Raji (cell line): ENCODE data around the gene SUPT4H1.

Experiments
- POLR2A ChIP-seq: IDR thresholded peaks from 2 replicates; pipeline ENCODE4 v1.6.1; 2011; ENCODE audit warnings: low read depth, low read length, control low read depth; ENCODE audit not compliant: insufficient read depth

Gene SUPT4H1

DNA sequence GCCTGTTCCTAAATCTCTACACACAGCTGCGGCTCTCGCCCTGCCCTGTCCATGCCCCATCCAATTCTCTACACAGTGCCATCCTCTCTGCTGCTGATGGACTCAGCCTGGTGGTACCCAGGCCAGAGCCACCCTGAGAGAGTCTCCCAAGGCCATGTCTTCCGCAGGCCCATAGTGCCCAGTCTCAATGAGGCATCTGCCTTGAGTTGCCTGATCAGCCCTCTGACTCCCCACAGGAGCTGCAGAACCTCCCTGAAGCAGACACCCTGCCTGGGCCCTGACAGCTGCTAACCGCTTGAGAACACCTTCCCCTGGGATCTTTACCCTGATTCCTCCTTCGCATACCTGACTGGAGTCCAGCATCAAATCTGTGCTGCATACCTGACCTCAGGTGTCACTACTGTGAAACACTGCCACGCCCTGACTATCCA is 36.7 kb downstream of the SUPT4H1 start:
- TF ChIP-seq POLR2A: no peak

- no peak for TF ChIP-seq POLR2A
Measured at GRCh38 chr17:58314706-58315015, 37.3 kb downstream of the SUPT4H1 start.

- no peak for TF ChIP-seq POLR2A
Measured at GRCh38 chr17:58313815-58314705, 37.9 kb downstream of the SUPT4H1 start.

- no peak for TF ChIP-seq POLR2A
Measured at GRCh38 chr17:58312829-58313228, 39.2 kb downstream of the SUPT4H1 start.

- TF ChIP-seq POLR2A: no peak
Measured at GRCh38 chr17:58312021-58312630, 39.9 kb downstream of the SUPT4H1 start.

DNA sequence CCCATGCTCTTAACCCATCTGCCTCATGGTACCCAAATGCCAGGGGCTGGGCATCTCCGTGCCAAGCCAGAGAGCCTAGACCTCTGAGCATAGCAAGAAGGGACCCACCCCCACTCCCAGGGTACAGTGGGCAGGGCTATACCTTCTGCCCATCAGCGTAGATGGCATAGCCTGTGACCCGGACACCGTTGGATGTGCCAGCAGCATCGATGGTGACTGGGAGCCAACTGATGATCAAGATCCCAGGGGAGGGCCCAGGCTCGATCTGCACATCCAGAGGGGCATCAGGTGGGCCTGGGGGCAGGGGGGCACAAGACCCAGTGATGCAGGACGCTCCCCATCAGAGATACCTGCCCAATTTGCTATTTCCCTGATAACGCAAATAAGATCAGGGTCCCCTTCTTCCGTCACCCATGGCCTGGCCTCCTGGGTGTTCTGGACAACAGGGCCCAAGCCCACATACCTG is 40.5 kb downstream of the SUPT4H1 start:
- TF ChIP-seq POLR2A: no peak

DNA sequence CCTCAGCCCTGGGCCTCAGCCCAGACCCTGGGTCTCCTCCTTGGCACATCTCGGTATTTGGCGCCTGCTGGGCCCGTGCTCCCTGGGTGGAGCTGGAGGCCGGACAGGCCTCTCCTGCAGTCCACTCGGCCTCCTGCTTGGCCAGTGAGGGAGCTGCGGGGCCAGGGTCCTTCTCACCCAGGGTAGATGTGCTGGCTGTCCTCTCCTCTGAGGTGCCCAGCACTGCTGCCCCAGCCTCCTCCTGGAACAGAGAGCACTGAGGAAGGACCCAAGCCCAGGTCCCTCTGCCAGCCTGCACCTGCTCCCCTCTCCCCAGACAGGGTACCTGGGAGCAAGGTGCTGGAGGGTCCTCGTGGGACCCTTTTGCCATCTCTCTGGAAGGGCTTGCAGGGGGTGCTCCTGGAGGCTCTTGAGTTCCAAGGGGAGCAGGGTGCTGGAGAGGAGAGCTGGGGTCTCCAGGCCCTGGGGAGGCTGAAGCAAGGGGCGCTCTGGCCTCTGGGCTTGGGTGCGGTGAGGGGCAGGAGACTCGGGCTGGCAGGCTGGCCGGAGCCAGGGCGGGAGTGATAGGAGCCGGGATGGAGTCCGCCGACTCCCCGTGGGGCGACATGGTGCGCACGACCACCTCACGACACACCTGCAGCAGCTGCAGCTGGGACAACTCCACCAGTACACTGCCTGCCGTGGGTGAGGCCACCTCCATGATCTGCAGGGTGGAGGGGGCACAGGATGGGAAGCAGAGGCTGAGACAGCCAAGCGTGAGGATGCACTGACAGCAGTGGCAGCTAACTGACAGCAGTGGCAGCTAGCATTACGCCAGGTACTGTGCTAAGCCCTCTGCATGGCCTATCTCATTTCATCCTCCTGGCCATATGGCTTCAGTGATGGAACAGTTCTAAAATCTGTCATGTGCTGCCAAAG is 41.2 kb downstream of the SUPT4H1 start:
- no peak for TF ChIP-seq POLR2A

GRCh38 chr17:58309918-58310259 is 42.1 kb downstream of the SUPT4H1 start:
- no peak for TF ChIP-seq POLR2A

DNA sequence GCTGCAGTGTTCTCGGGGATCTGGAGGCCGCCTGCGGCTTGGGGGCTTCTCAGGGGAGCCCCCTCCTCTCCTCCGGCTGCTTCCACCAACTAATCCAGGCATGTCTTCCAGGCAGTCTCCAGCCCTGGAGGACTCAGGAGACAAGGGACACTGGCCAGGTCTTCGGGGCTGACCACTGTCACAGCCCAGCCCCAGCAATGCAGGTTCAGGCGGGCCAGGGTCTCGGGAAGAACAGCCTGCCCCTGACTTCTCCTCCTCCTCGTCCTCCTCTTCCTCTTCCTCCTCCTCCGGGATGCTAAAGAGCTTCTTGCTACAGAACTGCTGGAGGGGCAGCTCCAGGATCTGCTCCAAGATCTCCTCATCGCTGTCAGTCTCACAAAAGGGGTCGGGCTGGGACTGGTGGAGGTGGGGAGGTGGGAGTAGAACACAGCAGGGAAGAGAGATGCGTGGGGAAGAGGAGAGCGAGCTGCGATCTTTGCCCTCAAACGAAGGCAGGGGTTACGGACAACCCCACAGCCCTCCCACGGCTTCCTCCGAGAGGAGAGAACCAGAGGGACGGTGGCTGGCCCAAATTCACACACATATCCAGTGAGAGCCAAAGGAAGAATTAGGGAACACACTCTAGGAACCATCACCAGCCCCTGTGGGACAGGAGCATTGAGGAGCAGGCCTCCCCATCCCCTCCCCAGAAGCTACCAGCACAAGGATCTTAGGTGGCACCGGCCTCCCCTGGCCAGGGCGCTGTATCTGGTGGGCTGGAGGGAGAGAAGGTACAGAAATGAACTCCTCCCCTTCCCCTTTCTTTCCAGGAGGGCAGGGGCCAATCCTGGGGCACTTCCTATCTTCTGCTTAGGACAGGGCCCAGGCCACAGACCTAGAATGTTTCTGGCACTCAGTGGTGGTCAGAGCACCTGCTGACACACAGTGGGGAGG is 42.8 kb downstream of the SUPT4H1 start:
- TF ChIP-seq POLR2A: no peak

DNA sequence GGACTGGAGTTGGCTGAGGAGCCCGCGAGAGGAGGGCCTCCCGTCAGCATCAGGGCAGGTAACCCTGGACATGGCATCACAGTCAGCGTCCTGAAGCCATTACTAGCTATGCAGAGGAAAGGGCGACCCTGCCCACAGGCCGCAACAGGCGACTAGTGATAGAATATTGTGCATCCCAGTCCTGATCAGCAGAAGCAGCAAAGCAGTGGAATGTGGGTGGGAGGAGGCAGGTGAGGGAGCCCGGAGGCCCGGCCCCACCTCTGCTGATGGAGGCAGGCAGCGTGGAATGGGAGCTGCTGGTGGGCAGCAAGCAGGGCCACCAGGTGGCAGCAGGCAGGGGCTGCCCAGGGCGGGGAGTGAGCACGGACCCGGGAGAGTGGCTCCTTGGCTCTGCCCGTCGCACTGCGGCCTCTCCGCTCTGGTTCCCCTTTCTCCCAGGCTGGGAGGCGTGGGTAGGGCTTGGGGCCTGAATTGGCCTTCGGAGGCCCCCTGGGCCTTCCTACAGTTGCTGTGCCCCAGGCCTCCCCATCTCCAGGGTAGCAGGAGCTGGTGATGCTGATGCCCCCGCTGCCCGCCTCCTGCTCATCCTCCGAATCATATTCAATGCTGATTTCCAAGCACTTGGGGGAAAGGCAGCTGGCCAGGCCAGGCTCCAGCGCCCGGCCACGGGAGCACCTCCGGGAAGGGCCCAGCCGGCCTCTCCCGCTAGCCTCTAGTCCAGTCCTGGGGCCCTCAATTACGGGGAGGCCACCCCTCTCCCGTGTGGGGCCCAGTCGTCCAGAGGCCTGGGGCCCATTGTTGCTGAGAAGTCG is 43.6 kb downstream of the SUPT4H1 start:
- no peak for TF ChIP-seq POLR2A

DNA sequence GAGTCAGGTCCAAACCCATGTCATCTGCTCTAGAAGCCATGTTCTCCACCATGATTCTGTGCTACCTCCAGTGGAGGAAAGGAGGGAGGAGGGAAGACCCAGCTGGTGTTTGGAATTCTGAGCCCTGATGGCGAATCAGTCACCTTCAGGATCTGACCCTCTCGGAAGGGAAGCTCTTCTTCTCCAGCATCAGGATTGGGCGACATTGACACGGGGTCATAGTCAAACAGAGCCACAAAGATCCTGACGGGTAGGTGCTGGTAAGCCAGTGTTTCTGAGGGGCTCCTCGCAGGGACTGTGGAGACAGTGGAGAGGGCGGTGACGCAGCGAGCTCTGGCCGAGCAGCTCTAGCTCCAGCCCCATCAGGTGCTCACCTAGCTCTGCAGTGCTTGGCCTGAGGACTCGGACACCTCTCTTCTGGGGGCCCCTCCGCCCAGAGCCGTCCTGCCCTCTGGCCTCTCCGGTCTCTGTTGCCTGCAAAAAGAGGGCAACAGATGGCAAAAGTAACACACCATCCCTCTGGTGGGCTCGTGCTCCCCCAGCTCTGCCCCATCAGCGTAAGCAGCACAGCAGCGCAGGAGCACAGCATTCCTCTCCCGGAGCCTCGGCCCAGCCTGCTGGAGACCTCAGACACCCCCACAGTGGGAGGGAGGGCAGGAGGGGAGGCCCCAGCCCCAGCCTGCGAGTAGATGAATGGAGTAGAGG is 44.4 kb downstream of the SUPT4H1 start:
- TF ChIP-seq POLR2A: no peak

GRCh38 chr17:58306131-58306951 is 45.7 kb downstream of the SUPT4H1 start:
- no peak for TF ChIP-seq POLR2A
